Measurements from ENCODE around the gene RAB3IL1. TPM values are rescaled to one million over a fixed set of nuclear protein-coding genes. Genes with fewer than 3 reads are reported as not detected.
A peak's percentile ranks its signal among the peaks of the same experiment; 100 is the strongest.
"Not testable (repeated sequence)": the region's sequence is repeated elsewhere in the genome, so short reads cannot be mapped to it uniquely, and the experiment has no call there.

The RAB3IL1 gene
- polyA plus RNA-seq (ENCODE audit: insufficient read length): 31.7 TPM

GRCh38 chr11:61917334-61918109, at the start of gene RAB3IL1:
Gene RAB3IL1 (minus strand): TSS chr11:61917566. CDS start chr11:61917367, 199 bp downstream.
- DNase-seq: peak; percentile 81

DNA sequence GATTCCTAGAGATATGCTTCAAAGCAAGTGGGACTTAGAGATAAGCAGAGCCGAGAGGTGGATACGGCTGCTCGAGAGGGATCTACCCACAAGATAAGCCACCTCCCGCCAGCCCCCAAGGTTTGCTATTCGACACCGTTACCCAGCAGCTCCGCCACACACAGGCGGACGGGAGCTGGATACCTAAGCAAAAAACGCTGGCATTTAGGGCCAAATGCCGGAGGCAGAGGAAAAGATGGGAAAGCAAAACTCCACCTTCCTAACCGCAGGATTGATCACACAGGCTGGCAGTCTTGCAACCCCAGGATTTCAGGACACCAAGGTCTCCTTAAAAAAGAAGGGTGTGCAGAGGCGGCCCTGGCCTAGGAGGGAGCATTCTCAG, 49.4 kb upstream of the RAB3IL1 start:
- no peak for DNase-seq

- not testable (repeated sequence) for DNase-seq
Observed at GRCh38 chr11:61964666-61965271, 47.4 kb upstream of the RAB3IL1 start.

GRCh38 chr11:61964058-61964665, 46.8 kb upstream of the RAB3IL1 start:
- DNase-seq: no peak

DNA sequence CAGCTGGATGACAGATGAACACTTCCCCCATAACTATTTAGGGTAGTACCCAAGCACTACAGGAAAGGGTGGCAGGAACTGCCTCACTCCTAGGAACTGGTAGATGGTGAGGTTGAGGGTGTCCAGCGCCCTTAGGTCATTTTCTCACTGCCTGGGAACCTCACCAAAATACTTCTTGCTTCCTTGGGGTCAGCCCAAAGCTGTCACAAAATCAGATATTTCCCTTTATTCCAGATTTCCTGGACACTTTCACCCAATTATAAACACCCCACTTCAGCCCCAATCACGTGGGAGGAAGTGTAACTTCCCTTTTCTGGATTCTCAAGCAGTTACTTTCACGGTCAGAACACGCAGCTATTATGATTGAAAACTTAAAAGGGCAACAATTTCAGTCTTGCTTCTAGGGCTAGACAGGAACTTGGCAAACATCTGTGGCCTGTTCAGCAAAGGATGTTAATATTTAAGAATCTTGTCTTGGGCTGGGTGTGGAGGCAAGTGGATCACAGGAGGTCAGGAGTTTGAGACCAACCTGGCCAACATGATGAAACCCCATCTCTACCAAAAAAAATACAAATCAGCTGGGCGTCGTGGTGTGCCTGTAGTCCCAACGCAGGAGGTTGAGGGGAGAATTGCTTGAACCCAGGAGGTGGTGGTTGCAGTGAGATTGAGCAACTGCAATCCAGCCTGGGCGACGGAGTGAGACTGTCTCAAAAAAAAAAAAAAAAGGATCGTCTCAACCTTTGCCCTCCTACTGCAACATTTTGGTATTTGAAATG, 46.1 kb upstream of the RAB3IL1 start:
- DNase-seq: no peak

DNA sequence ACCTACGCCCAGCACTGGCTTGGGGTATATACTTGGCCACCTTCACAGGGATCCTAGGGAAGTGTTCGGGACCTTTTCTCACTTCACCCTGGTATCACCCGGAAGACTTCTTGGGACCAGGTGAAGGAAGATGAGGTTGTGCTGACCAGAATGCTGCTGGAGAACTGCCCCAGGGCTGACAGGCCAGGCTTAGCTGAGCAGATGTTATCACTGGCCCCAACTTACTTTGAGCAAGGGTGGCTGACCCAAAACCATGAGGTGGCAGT, 45.6 kb upstream of the RAB3IL1 start:
- DNase-seq: no peak

DNA sequence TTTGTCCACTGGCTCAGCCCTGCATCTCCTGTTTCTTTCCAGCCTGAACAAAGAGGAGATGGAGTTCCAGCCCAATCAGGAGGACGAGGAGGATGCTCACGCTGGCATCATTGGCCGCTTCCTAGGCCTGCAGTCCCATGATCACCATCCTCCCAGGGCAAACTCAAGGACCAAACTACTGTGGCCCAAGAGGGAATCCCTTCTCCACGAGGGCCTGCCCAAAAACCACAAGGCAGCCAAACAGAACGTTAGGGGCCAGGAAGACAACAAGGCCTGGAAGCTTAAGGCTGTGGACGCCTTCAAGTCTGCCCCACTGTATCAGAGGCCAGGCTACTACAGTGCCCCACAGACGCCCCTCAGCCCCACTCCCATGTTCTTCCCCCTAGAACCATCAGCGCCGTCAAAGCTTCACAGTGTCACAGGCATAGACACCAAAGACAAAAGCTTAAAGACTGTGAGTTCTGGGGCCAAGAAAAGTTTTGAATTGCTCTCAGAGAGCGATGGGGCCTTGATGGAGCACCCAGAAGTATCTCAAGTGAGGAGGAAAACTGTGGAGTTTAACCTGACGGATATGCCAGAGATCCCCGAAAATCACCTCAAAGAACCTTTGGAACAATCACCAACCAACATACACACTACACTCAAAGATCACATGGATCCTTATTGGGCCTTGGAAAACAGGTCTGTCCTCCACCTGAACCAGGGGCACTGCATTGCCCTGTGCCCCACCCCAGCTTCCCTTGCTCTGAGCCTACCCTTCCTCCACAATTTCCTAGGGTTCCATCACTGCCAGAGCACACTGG, 45.0 kb upstream of the RAB3IL1 start:
- DNase-seq: no peak

GRCh38 chr11:61961570-61962212, 44.3 kb upstream of the RAB3IL1 start:
- no peak for DNase-seq

- no peak for DNase-seq
Observed at GRCh38 chr11:61960532-61960931, 43.2 kb upstream of the RAB3IL1 start.

GRCh38 chr11:61959678-61960077, 42.3 kb upstream of the RAB3IL1 start:
- no peak for DNase-seq

DNA sequence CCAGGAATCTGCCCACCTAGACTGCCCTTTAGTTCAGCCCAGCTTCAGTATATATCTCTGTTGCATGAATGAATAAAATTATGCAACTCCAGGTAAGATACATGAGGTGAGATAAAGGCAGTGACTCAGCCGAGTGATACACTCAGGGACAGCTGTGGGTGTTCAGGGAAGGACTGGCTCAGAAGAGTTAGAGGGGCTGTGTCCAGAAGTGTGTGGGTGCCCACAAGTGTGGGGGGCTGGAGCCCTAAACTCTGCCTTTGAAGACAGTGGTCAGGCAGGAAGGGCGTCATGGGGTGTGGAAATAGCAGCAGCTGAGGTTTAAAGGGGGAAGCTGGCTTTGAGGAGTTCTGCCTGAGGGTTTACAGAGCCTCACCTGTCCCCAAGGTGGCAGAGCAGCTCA, 41.7 kb upstream of the RAB3IL1 start:
- DNase-seq: no peak

GRCh38 chr11:61958590-61958989, 41.2 kb upstream of the RAB3IL1 start:
- DNase-seq: no peak

DNA sequence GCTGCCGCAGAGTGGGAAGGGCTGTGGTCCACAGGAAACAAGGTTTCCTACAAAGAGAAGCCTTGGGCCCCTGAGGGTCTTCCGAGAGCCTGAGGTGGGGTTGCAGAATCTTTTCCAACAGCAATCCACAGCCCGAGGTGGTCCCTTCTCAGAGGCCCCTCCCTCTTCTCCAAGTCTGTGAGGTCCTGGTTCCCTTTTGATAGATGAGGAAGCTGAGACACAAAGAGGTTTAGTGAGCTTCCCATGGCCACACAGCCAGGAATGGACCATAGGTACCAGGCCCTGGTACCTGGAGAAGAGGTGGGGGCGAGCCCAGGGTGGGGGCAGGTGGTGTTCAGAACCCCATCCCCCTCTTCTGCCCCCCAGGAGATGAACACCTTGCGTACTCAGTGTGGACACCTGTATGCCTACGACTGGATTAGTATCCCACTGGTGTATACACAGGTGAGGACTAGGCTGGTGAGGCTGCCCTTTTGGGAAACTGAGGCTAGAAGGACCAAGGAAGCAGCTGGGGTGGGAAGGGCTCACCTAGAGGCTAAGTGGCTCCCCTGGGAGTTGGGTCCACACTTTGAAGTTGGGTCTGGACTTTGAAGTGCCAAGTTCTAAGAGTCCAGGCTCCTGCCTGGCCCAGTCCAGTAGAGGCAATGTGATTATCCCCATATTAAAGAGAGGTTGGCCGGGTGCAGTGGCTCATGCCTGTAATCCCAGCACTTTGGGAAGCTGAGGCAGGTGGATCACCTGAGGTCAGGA, 39.8 kb upstream of the RAB3IL1 start:
- no peak for DNase-seq

DNA sequence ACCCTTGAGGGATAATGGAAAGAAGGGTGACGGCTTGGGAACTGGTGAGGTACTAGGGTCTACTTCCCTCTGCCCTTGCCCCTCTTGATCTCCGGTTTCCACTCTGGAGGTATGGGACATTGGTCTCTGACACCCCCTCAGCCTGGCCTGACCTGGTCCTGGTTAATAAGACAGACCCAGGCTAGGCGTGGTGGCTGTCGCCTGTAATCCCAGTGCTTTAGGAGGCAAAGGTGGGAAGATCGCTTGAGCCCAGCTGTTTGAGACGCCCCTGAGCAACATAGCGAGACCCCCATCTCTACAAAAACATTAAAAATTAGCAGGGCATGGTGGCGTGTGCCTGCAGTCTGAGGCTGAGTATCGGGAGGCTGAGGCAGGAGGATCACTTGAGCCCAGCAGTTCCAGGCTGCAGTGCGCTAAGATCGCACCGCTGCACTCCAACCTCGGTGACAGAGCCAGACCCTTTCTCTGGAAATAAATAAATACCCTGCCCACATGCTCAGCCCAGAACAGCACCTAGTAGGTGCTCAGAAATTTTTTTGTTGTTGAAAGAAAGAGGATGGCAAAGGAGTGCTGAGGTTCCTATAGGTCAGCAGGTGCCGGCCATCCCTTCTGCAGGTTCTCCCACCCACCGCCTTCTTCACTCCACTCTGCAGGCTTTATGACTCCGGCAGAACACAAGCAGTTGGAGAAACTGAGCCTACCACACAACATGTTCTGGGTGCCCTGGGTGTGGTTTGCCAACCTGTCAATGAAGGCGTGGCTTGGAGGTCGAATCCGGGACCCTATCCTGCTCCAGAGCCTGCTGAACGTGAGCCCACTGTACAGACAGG, 39.0 kb upstream of the RAB3IL1 start:
- DNase-seq: no peak

GRCh38 chr11:61955422-61956135, 38.2 kb upstream of the RAB3IL1 start:
- no peak for DNase-seq

DNA sequence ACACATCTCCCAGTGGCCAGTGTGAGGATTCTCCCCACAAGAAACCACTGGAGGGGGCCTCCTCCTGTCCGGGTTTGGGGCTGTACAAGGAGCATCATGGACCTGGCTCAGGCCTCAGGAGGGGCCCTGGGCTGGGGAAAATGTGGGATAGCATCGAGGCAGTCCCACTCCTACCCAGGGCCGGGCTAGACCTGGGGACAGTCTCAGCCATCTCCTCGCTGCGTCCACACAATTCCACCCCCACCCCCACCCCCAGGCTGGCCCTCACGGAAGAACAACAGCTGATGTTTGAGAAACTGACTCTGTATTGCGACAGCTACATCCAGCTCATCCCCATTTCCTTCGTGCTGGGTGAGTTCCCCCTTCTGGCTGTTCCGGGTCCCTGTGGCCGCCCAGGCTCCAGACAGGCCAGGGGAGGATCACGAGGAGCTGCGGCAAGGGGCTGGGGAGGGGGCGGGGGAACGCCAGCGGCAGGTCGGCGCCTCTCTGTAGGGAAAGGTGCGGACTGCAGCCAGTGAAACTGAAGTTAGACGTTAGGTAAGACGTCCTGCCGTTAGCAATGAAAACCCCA, 37.6 kb upstream of the RAB3IL1 start:
- DNase-seq: peak; percentile 82

DNA sequence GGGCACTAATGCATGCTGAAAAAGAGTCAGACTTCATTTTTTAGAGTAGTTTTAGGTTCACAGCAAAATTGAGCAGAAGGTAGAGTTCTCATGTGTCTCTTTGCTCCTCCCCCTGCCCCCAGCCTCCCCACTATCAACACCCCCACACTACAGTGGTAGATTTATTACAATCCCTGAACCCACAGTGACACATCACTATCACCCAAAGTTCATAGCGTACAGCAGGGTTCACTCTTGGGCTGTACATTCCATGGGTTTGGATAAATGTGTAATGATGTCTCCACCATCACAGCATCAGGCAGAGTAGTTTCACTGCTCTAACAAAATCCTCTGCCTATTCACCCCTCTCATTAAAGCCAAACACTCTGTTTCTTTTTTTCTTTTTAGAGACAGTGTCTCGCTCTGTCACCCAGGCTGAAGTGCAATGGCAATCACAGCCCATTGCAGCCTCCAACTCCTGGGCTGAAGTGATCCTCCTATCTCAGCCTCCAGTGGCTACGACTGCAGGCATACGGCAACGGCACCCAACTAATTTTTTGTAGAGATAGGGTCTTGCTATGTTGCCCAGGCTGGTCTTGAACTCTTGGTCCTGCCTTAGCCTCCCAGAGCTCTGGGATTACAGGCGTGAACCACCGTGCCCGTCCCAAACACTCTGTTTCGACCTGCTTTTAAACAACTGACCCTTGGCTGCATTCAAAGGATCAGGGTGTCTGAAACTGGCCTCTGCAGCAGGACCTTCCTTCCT, 36.9 kb upstream of the RAB3IL1 start:
- DNase-seq: no peak

- not testable (repeated sequence) for DNase-seq
Observed at GRCh38 chr11:61953632-61954031, 36.3 kb upstream of the RAB3IL1 start.

All from hindlimb muscle (tissue), 1 donor.